Vein endothelial cell (primary cell): Measurements from ENCODE around the gene AR. TPM values are rescaled to one million over a fixed set of nuclear protein-coding genes. Genes with fewer than 3 reads are reported as not detected.

Experiments used
- total RNA-seq: library from RNA; depleted of rRNA; stranded (reverse); fragments of >200 nt; gene quantifications from 2 replicates; pipeline ENCODE4 v1.2.3, GENCODE V29; 2012

AR gene
- total RNA-seq, result 14.9 and 16.7 TPM in 2 replicates

GRCh38 chrX:67543818-67544217 lies at the start of gene AR:
Gene AR (plus strand): TSS chrX:67544021. CDS start chrX:67545147, 1,126 bp downstream.

